K562 (cell line): Measurements from ENCODE around the gene ADAMTS2. TPM values are rescaled to one million over a fixed set of nuclear protein-coding genes. Genes with fewer than 3 reads are reported as not detected.

ENCODE experiments used
- ATAC-seq: fragments of 200-7000 bp; cut with Tn5 transposase; 3 replicates; pipeline ENCODE4 v1.9.1; 2020; ENCODE audit warnings: moderate library complexity
- BruUV-seq: library from RNA; stranded (reverse); fragments of 400-500 nt; replicated peaks from 2 replicates; lab custom pipeline; 2021; lab: Mats Ljungman, UMichigan
- CTCF ChIA-PET: fragments of 300-600 bp; formaldehyde crosslinking; extraction: SDS; loops from one replicate; lab custom pipeline; 2021; ENCODE audit warnings: low intra/inter-chr PET ratio; lab: Yijun Ruan, JAX
- POLR2A ChIA-PET: fragments of 300-600, 350-650 bp; sonication (Branson Sonifier 250); formaldehyde crosslinking; extraction: SDS; loops from one replicate; lab custom pipeline; 2021; ENCODE audit warnings: antibody characterized with exemption, inconsistent platforms; lab: Yijun Ruan, JAX
- DNase-seq, 4 experiments: peaks; one replicate each; pipeline versions ENCODE4 v3.0.0 to v3.0.0-alpha.2; 2011 to 2018; ENCODE audit warnings: low spot score in 3 of 4, mixed read lengths in 3 of 4; ENCODE audit errors: extremely low read depth in 1 of 4
- FAIRE-seq: peaks from 2 replicates; lab custom pipeline; 2011; peaks lifted over from hg19 to GRCh38; lab: Jason Lieb, UNC
- H2AFZ ChIP-seq: 2 replicates; pipeline ENCODE4 v1.6.0; 2011; ENCODE audit warnings: low read depth, low read length, control low read depth, inconsistent platforms
- H3K27ac ChIP-seq: fragments of 200-600 bp; 3 replicates; pipeline ENCODE4 v1.8.0; 2011; ENCODE audit warnings: low read depth, mild to moderate bottlenecking, control low read depth, inconsistent platforms, low read length, moderate library complexity, mixed read lengths; ENCODE audit errors: extremely low read depth
- H3K27me3 ChIP-seq, 2 experiments: fragments of 300-600 bp in 1 of 2; 2 replicates in 1 of 2; 3 replicates in 1 of 2; pipeline versions ENCODE4 v1.6.0 to v1.8.0; 2011; ENCODE audit warnings: inconsistent platforms in 2 of 2, low read length in 2 of 2, mild to moderate bottlenecking in 1 of 2, mixed read lengths in 1 of 2, moderate library complexity in 1 of 2; ENCODE audit not compliant: control insufficient read depth in 2 of 2, insufficient read depth in 2 of 2
- H3K36me3 ChIP-seq: fragments of 300-600 bp; 3 replicates; pipeline ENCODE4 v1.8.0; 2011; ENCODE audit warnings: mild to moderate bottlenecking, low read length, inconsistent platforms; ENCODE audit not compliant: control insufficient read depth, insufficient read depth
- H3K4me1 ChIP-seq, 2 experiments: fragments of 200-600 bp in 1 of 2; replicated peaks in 1 of 2; 2 replicates in 1 of 2; 3 replicates in 1 of 2; pipeline versions ENCODE4 v1.5.1 to v1.8.0; 2011; ENCODE audit warnings: inconsistent platforms in 2 of 2, low read length in 2 of 2, mild to moderate bottlenecking in 1 of 2, mixed read lengths in 1 of 2, moderate library complexity in 1 of 2; ENCODE audit not compliant: control insufficient read depth in 2 of 2, insufficient read depth in 2 of 2
- H3K4me2 ChIP-seq: 2 replicates; pipeline ENCODE4 v1.6.1; 2011; ENCODE audit warnings: low read length, control low read depth, inconsistent platforms, mixed read lengths; ENCODE audit not compliant: insufficient read depth
- H3K4me3 ChIP-seq: fragments of 200-600 bp; sonication (generic), shearing (Covaris generic); 2 replicates; pipeline ENCODE4 v1.5.1; 2016; ENCODE audit warnings: control low read depth, inconsistent platforms
- H3K79me2 ChIP-seq: fragments of 200-600 bp; 3 replicates; pipeline ENCODE4 v1.8.0; 2011; ENCODE audit warnings: low read length, inconsistent platforms; ENCODE audit not compliant: control insufficient read depth, insufficient read depth
- H3K9ac ChIP-seq, 2 experiments: 2 replicates each; pipeline versions ENCODE4 v1.6.0 to v1.6.1; 2011; ENCODE audit warnings: low read depth in 2 of 2, low read length in 2 of 2, control low read depth in 1 of 2, inconsistent platforms in 1 of 2, mild to moderate bottlenecking in 1 of 2, mixed read lengths in 1 of 2; ENCODE audit not compliant: insufficient read depth in 1 of 2
- H3K9me1 ChIP-seq: one replicate; pipeline ENCODE4 v1.6.0; 2011; ENCODE audit warnings: inconsistent platforms, mild to moderate bottlenecking, low read length, moderate library complexity; ENCODE audit not compliant: control insufficient read depth, insufficient read depth
- H3K9me3 ChIP-seq: replicated peaks from 2 replicates; pipeline ENCODE4 v1.5.1; 2011; ENCODE audit warnings: low read depth, low read length, inconsistent platforms; ENCODE audit not compliant: control insufficient read depth, insufficient read depth
- H4K20me1 ChIP-seq: replicated peaks from 2 replicates; pipeline ENCODE4 v1.6.1; 2011; ENCODE audit warnings: low read length, inconsistent platforms, mixed read lengths; ENCODE audit not compliant: control insufficient read depth, insufficient read depth
- DDX20 ChIP-seq: fragments of 450-650 bp; IDR thresholded peaks from 2 replicates; pipeline ENCODE4 v1.6.1; 2016; ENCODE audit warnings: missing genetic modification characterization, low read depth, mild to moderate bottlenecking, missing compliant biosample characterization, moderate library complexity
- KDM5B ChIP-seq: fragments of 200-600 bp; sonication (generic); IDR thresholded peaks from 2 replicates; pipeline ENCODE4 v1.6.1; 2012; ENCODE audit warnings: low read depth, mild to moderate bottlenecking, moderate library complexity, low read length, control low read depth, inconsistent platforms; ENCODE audit not compliant: insufficient replicate concordance
- MTA3 ChIP-seq: fragments of 450-650 bp; formaldehyde crosslinking; IDR thresholded peaks from 2 replicates; pipeline ENCODE4 v1.6.1; 2017; ENCODE audit warnings: mild to moderate bottlenecking, borderline replicate concordance
- MYNN ChIP-seq, 2 experiments: sonication (generic); formaldehyde crosslinking in 1 of 2; IDR thresholded peaks; 2 replicates each; pipeline versions ENCODE4 v1.5.0 to v1.6.1; 2016 to 2020; ENCODE audit warnings: antibody characterized with exemption in 1 of 2, missing genetic modification reagents in 1 of 2
- RNF219 ChIP-seq: fragments of 250-450 bp; sonication (Bioruptor Pico); IDR thresholded peaks from 2 replicates; pipeline ENCODE4 v1.5.0; 2022; ENCODE audit warnings: mild to moderate bottlenecking
- THRB ChIP-seq: fragments of 450-650 bp; formaldehyde crosslinking; conservative IDR thresholded peaks from 2 replicates; pipeline ENCODE4 v1.4.0; 2022; ENCODE audit warnings: mild to moderate bottlenecking, missing genetic modification characterization
- ZNF184 ChIP-seq: sonication (generic); formaldehyde crosslinking; IDR thresholded peaks from 2 replicates; pipeline ENCODE4 v1.5.0; 2020; ENCODE audit warnings: missing genetic modification reagents
- ZNF318 ChIP-seq, 2 experiments: fragments of 450-650 bp; IDR thresholded peaks; 2 replicates each; pipeline ENCODE4 v1.6.1; 2016; ENCODE audit warnings: mild to moderate bottlenecking in 2 of 2, borderline replicate concordance in 1 of 2, low read depth in 1 of 2, moderate library complexity in 1 of 2
- WGBS: fragments of 100-300 bp; shearing (Covaris generic); methylation state at CpG from one replicate; pipeline ENCODE4 v1.1.6; 2016; ENCODE audit warnings: low coverage, mixed read lengths; ENCODE audit not compliant: insufficient coverage; ENCODE audit errors: missing lambda C conversion rate; 5-methylcytosine and 5-hydroxymethylcytosine counted together
- in situ Hi-C: fragments of 300-500 bp; cut with MboI; formaldehyde crosslinking; loops from 4 replicates; pipeline ENCODE4 v1.15.0; 2018; ENCODE audit warnings: inconsistent platforms, mixed read lengths
- intact Hi-C: fragments of 100-400 bp; cut with micrococcal nuclease; formaldehyde crosslinking; loops from 2 replicates; pipeline ENCODE4 v1.14.2; 2022
- polyA plus RNA-seq, 8 experiments: library from polyadenylated mRNA; depleted of rRNA in 4 of 8; stranded (reverse) in 5 of 8; unstranded in 3 of 8; fragments of >200 nt; fragmentation: Nextera tagmentation in 2 of 8; fragmentation: Illumina TruSeq in 1 of 8; extraction: Ambion mirVana in 2 of 8; extraction: Trizol in 1 of 8; gene quantifications; 2 replicates each; pipeline versions ENCODE4 v1.2.1 to v1.2.3, GENCODE V29; 2011 to 2014; ENCODE audit warnings: inconsistent platforms in 1 of 8, missing spikeins in 1 of 8
- total RNA-seq, 7 experiments: library from RNA; depleted of rRNA in 6 of 7; stranded (reverse); fragments of >200 nt in 6 of 7; fragmentation: Illumina TruSeq in 2 of 7; extraction: Trizol in 2 of 7; gene quantifications; 2 replicates each; pipeline versions ENCODE4 v1.2.1 to v1.2.3, GENCODE V29; 2011 to 2021; ENCODE audit warnings: low replicate concordance in 1 of 7

The ADAMTS2 gene
- total and polyA plus RNA-seq, 9 of the 15 experiments (the other 6 are each of a cell fraction or from before 2014, with no cell fraction given): not detected

GRCh38 chr5:179375831-179376365 lies 30.6 kb upstream of the ADAMTS2 start:
- H3K27ac ChIP-seq: no peak overlapping the region
- CTCF ChIA-PET: no interaction called here
- H3K9me3 ChIP-seq: no peaks in the 10 kb centered on the region
- no peaks in the 10 kb centered on the region for H3K36me3 ChIP-seq
- no peaks in the 10 kb centered on the region for H3K9me1 ChIP-seq
- H3K27me3 ChIP-seq: peaks cover 11 to 74% of the 10 kb centered on the region in 2 experiments; a peak in 4 of 5 replicates
- POLR2A ChIA-PET: interaction anchor here (0.6 to 0.7 kb wide), 2 partner anchors 49 to 247 kb away, joined by 3 to 4 read pairs; no protein-coding TSS in a partner anchor
- WGBS: 0% methylated on average over 1 of the region's 2 CpGs
- in situ Hi-C loops: no loop called here
- 0 out of 2 replicates have a peak, but pooled peaks cover 3% of the 10 kb centered on the region for H4K20me1 ChIP-seq
- intact Hi-C loops: no loop called here
- DNase-seq: no peak
- FAIRE-seq: no peak
- H3K9ac ChIP-seq: no peak overlapping the region
- no peaks in the 10 kb centered on the region for H3K79me2 ChIP-seq
- BruUV-seq: no TSS peak
- H2AFZ ChIP-seq: no peak overlapping the region
- H3K4me3 ChIP-seq: no peak overlapping the region
- ATAC-seq: no peak
- no peak overlapping the region for H3K4me2 ChIP-seq
- H3K4me1 ChIP-seq: no peaks in the 10 kb centered on the region
- TF ChIP-seq ZNF318 (IDR thresholded peaks at IDR 0.05; ENCODE audit: borderline replicate concordance in 1 of 2, low read depth in 1 of 2): no peak
- no peak for TF ChIP-seq ZNF184 (CRISPR knock-in tag)
- no peak for TF ChIP-seq THRB (CRISPR knock-in tag)
- no peak for TF ChIP-seq KDM5B
- TF ChIP-seq MTA3: no peak
- no peak for TF ChIP-seq MYNN (IDR thresholded peaks at IDR 0.05)
- no peak for TF ChIP-seq MYNN (CRISPR knock-in tag; IDR thresholded peaks at IDR 0.05)
- TF ChIP-seq DDX20: no peak
- no peak for TF ChIP-seq RNF219
